NT2/D1 (cell line): ENCODE data around the gene C11orf24.

Experiments
- SUZ12 ChIP-seq: IDR thresholded peaks from 2 replicates; pipeline ENCODE4 v1.6.1; 2011; ENCODE audit not compliant: insufficient read length, insufficient read depth; ENCODE audit errors: extremely low read depth
- YY1 ChIP-seq: IDR thresholded peaks from 2 replicates; pipeline ENCODE4 v1.6.1; 2011; ENCODE audit not compliant: insufficient read length, insufficient read depth

GRCh38 chr11:68296344-68297051 is 24.7 kb upstream of the C11orf24 start:
- no peak for TF ChIP-seq SUZ12
- TF ChIP-seq YY1: no peak
